Ovary (tissue), 10 donors: ENCODE data around the gene SLC6A1. TPM values are rescaled to one million over a fixed set of nuclear protein-coding genes. Genes with fewer than 3 reads are reported as not detected.

Experiments
- DNase-seq, 5 donors: peaks; one replicate each; pipeline ENCODE4 v3.0.0-alpha.2; 2019 to 2020
- H3K27ac ChIP-seq, 2 donors: fragments of 200-600 bp; one replicate each; pipeline versions ENCODE4 v1.5.1 to v1.8.0; 2019 to 2022
- H3K27me3 ChIP-seq: fragments of 200-600 bp; one replicate; pipeline ENCODE4 v1.8.0; 2022
- H3K36me3 ChIP-seq: fragments of 200-600 bp; sonication (generic); one replicate; pipeline ENCODE4 v1.5.1; 2019
- H3K4me1 ChIP-seq: one replicate; pipeline ENCODE4 v1.8.1; 2013; ENCODE audit warnings: mild to moderate bottlenecking, moderate library complexity; ENCODE audit not compliant: insufficient read depth
- H3K4me3 ChIP-seq: fragments of 200-600 bp; sonication (generic); one replicate; pipeline ENCODE4 v1.5.1; 2017
- H3K9me3 ChIP-seq, 2 donors: fragments of 200-600 bp in 1 of 2; sonication (generic) in 1 of 2; one replicate each; pipeline versions ENCODE4 v1.5.1 to v1.8.1; 2013 to 2019; ENCODE audit warnings: mild to moderate bottlenecking in 1 of 2, moderate library complexity in 1 of 2
- EP300 ChIP-seq: sonication (generic); formaldehyde crosslinking; IDR thresholded peaks from one replicate; pipeline ENCODE4 v1.6.1; 2017; ENCODE audit warnings: antibody characterized with exemption
- POLR2A ChIP-seq: fragments of 450-650 bp; IDR thresholded peaks from one replicate; pipeline ENCODE4 v1.6.1; 2017; ENCODE audit warnings: antibody characterized with exemption, mild to moderate bottlenecking, moderate library complexity
- WGBS, 3 donors: extraction: QIAGEN DNeasy Blood & Tissue Kit in 1 of 3; methylation state at CpG; one replicate each; pipeline versions ENCODE4 v1.1.5 to v1.1.7; 2013 to 2017; 5-methylcytosine and 5-hydroxymethylcytosine counted together
- intact Hi-C, 4 donors: fragments of 100-400 bp; cut with DNase I; formaldehyde crosslinking; loops; one replicate each; pipeline versions ENCODE4 v1.11.0 to v1.15.1; 2022 to 2023
- long read RNA-seq, 3 donors: library from polyadenylated mRNA in 2 of 3; unstranded in 2 of 3; transcript quantifications; one replicate each; pipeline ENCODE4 v2.0.0 and lab custom pipeline, GENCODE V29; 2021 to 2026
- polyA plus RNA-seq, 2 donors: library from polyadenylated mRNA; stranded (reverse); fragments of 200-250 nt in 1 of 2; fragments of 350-450 nt in 1 of 2; fragmentation: Illumina TruSeq in 1 of 2; extraction: RNeasy Lipid Tissue Mini Kit (QIAGEN cat#74804) in 1 of 2; gene quantifications; one replicate each; pipeline ENCODE4 v1.2.3, GENCODE V29; 2013 to 2014
- total RNA-seq, 7 donors: library from RNA; depleted of rRNA in 2 of 7; stranded (reverse); fragments of >200 nt in 2 of 7; fragmentation: NEBNext Ultra II Directional in 3 of 7; extraction: Animal tissue kit (Norgen Biotek cat#: 25700) in 3 of 7; gene quantifications; one replicate each; pipeline versions ENCODE4 v1.1.0 to v1.2.4, GENCODE V29; 2016 to 2023
- TF ChIP-seq, protein P1 (sequence below), 3 donors: fragments of 450-650 bp in 2 of 3; fragments of 200-600 bp in 1 of 3; IDR thresholded peaks; one replicate each; pipeline versions ENCODE4 v1.5.1 to v1.8.0; 2016 to 2022; ENCODE audit warnings: antibody characterized with exemption in 3 of 3, mild to moderate bottlenecking in 1 of 3
- donor health status: DM: no; HTN: no; CAD: no; lungs with moderate emphysema.
- donor health status: DM: no; HTN: no; CAD: no.
- donor health status: Bipolar disorder and iron deficiency.
- donor health status: DM: yes; HTN: yes; CAD: no.
- donor health status: DM: no; HTN: no; CAD: no.
- donor health status: DM: yes; HTN: yes; CAD: no.

SLC6A1 gene
- total RNA-seq, result 1 to 10 TPM in 4 of 7 donors, under 1 TPM in 3; 0.23 to 2.2 (median 1.0) TPM
- polyA plus RNA-seq, result 1 to 10 TPM; 1.2 to 3.3 TPM
- long read RNA-seq, donor 1, full-length matches to known transcripts, result 1 of 3 reads
- long read RNA-seq, donor 1, partial matches to known transcripts, result 0 of 3 reads
- long read RNA-seq, donor 1, other reads (novel, unspliced or antisense), result 2 of 3 reads
- long read RNA-seq, donor 2, result 0 reads
- long read RNA-seq, donor 3, full-length matches to known transcripts, result 1 of 2 reads
- long read RNA-seq, donor 3, partial matches to known transcripts, result 1 of 2 reads
- long read RNA-seq, donor 3, other reads (novel, unspliced or antisense), result 0 of 2 reads

- no peaks in the 10 kb centered on the region for H3K9me3 ChIP-seq
- H3K27ac ChIP-seq, result no peak within 1 kb of the TSS
- WGBS, 3 donors, result 1 to 2% (median 1%) methylated on average over 55 to 63 of the region's 69 CpGs
- no peaks in the 10 kb centered on the region for H3K36me3 ChIP-seq
- DNase-seq, result peak; percentile 24 to 69 (median 52)
- TF ChIP-seq POLR2A, result no peak
- no peak for TF ChIP-seq EP300
- TF ChIP-seq, protein P1, sequence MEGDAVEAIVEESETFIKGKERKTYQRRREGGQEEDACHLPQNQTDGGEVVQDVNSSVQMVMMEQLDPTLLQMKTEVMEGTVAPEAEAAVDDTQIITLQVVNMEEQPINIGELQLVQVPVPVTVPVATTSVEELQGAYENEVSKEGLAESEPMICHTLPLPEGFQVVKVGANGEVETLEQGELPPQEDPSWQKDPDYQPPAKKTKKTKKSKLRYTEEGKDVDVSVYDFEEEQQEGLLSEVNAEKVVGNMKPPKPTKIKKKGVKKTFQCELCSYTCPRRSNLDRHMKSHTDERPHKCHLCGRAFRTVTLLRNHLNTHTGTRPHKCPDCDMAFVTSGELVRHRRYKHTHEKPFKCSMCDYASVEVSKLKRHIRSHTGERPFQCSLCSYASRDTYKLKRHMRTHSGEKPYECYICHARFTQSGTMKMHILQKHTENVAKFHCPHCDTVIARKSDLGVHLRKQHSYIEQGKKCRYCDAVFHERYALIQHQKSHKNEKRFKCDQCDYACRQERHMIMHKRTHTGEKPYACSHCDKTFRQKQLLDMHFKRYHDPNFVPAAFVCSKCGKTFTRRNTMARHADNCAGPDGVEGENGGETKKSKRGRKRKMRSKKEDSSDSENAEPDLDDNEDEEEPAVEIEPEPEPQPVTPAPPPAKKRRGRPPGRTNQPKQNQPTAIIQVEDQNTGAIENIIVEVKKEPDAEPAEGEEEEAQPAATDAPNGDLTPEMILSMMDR (IDR thresholded peaks at IDR 0.05), result no peak
- intact Hi-C loops, result no loop called here
- no peaks in the 10 kb centered on the region for H3K27me3 ChIP-seq
- peaks cover 2% of the 10 kb centered on the region for H3K4me1 ChIP-seq
- H3K4me3 ChIP-seq, result peak within 1 kb of the TSS; percentile 35
Observed at GRCh38 chr3:10992017-10992942, at the start of gene SLC6A1. Gene SLC6A1, plus strand, starts transcription at chr3:10992748. Its CDS starts 24,464 bp downstream, at chr3:11017212.

- WGBS, 3 donors, result 85 to 88% (median 87%) methylated on average over 8 of the region's 8 CpGs
Observed at GRCh38 chr3:10944866-10945265, 47.7 kb upstream of the SLC6A1 start.

DNA sequence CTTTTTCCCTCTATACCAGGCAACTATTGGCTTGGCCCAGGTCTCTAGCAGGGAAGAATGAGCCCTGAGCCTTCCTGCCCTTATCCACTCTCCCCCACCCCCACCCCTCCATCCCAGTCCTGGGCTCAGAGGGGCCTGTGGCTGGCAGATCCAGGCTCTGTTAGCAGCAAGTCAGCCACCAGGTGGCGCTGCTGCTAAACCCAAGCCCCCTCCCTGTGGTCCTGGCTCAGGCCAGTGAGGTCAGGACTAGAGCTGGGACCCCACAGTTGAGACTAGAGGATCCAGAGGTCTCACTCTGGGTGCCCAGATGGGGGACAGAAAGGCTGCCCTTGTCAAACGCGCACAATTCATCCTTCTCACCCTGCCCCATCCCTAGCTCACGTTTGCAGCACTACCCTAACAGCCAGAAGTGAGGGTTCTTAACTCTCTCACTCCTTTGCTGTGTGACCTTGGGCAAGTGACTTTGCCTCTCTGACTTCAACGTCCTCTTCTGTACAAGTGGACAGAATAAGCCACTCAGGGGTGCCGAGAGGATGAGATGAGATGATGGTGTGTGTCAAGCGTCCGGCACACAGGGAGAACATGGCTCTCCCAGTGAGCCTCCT lies 46.8 kb upstream of the SLC6A1 start:
- intact Hi-C loops, result loop anchor here in 3 of 4 donors (2.0 to 5.0 kb wide), 2 partner anchors 112 to 113 kb away; no protein-coding TSS in a partner anchor
- no peaks in the 10 kb centered on the region for H3K36me3 ChIP-seq
- no peak overlapping the region for H3K27ac ChIP-seq
- peak; percentile 37 to 77 (median 59) for DNase-seq
- no peaks in the 10 kb centered on the region for H3K4me1 ChIP-seq
- TF ChIP-seq POLR2A, result no peak
- TF ChIP-seq, protein P1 (IDR thresholded peaks at IDR 0.05), result peak; percentile 55 to 60 (median 59)
- no peak for TF ChIP-seq EP300
- H3K27me3 ChIP-seq, result no peaks in the 10 kb centered on the region
- WGBS, 3 donors, result 46 to 53% (median 50%) methylated on average over 8 of the region's 8 CpGs
- H3K9me3 ChIP-seq, result no peaks in the 10 kb centered on the region
- no peak overlapping the region for H3K4me3 ChIP-seq

More at GRCh38 chr3:10944866-10945265, 47.7 kb upstream of the SLC6A1 start:
- Histone ChIP-seq H3K27ac (no peak overlapping the region), H3K4me1 (no peaks in the 10 kb centered on the region), H3K4me3 (no peak overlapping the region), H3K36me3 (no peaks in the 10 kb centered on the region), H3K27me3 (no peaks in the 10 kb centered on the region), H3K9me3 (no peaks in the 10 kb centered on the region)
- DNase-seq, result no peak
- no peak for TF ChIP-seq EP300
- TF ChIP-seq, protein P1 (IDR thresholded peaks at IDR 0.05), result no peak
- no peak for TF ChIP-seq POLR2A
- intact Hi-C loops, result loop anchor here in 1 of 4 donors (5.0 kb wide), 1 partner anchor 112 kb away; no protein-coding TSS in a partner anchor

- Histone ChIP-seq H3K4me1 (no peaks in the 10 kb centered on the region), H3K9me3 (no peaks in the 10 kb centered on the region), H3K27ac (no peak overlapping the region), H3K4me3 (no peak overlapping the region), H3K27me3 (no peaks in the 10 kb centered on the region), H3K36me3 (no peaks in the 10 kb centered on the region)
- intact Hi-C loops, result loop anchor here in 3 of 4 donors (2.0 to 5.0 kb wide), 2 partner anchors 111 to 112 kb away; no protein-coding TSS in a partner anchor
- no peak for DNase-seq
- TF ChIP-seq EP300 (no peak), POLR2A (no peak)
- TF ChIP-seq, protein P1 (IDR thresholded peaks at IDR 0.05), result no peak
- WGBS, 3 donors, result 64 to 74% (median 71%) methylated on average over 8 of the region's 8 CpGs
Observed at GRCh38 chr3:10946526-10946925, 46.0 kb upstream of the SLC6A1 start.
